ENCODE measurements around the gene MAML3.

DNA sequence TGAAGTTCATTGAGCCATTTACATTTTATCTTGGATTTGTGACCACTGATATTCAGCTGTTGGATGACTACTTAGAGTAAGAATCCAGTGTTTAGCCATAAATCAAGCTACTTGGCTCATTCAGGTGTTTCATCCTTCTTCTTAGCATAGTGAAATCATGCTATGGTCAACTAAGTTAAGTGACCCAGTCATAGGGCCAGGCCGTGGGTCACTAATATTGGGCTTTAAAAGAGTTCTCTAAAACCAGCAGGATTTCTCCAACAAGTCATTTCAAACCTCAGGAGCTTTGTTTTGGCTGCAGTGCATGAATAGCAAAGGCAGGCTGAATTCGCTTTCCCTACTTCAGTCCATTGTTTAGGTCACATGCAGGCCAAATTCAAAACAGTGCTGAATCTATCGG lies 181.0 kb downstream of the MAML3 start:
- TF ChIP-seq EP300 (IDR thresholded peaks at IDR 0.05) (no peak), POLR2A (IDR thresholded peaks at IDR 0.05) (no peak)
